GM12878 (cell line): ENCODE measurements around the gene SCMH1. TPM values are rescaled to one million over a fixed set of nuclear protein-coding genes. Genes with fewer than 3 reads are reported as not detected.

Experiments
- CREB1 ChIP-seq: IDR thresholded peaks from 2 replicates; pipeline ENCODE4 v1.6.1; 2012; ENCODE audit warnings: low read depth, mild to moderate bottlenecking, inconsistent platforms
- GABPA ChIP-seq: IDR thresholded peaks from 2 replicates; pipeline ENCODE4 v1.6.1; 2014; ENCODE audit warnings: antibody characterized with exemption, low read depth, mild to moderate bottlenecking, inconsistent platforms
- polyA plus RNA-seq, 11 experiments: library from polyadenylated mRNA; depleted of rRNA in 4 of 11; unstranded in 6 of 11; stranded (reverse) in 5 of 11; fragments of >200 nt; fragmentation: Nextera tagmentation in 4 of 11; fragmentation: Illumina TruSeq in 1 of 11; extraction: Ambion mirVana in 4 of 11; extraction: Trizol in 1 of 11; gene quantifications; 1 replicate in 1 of 11; 2 replicates in 10 of 11; pipeline versions ENCODE4 v1.2.1 to v1.2.3, GENCODE V29; 2011 to 2016; ENCODE audit warnings: inconsistent platforms in 2 of 11, missing spikeins in 2 of 11, low read depth in 1 of 11
- total RNA-seq, 4 experiments: library from RNA; depleted of rRNA in 3 of 4; stranded (reverse); fragments of >200 nt in 3 of 4; fragmentation: Illumina TruSeq in 1 of 4; extraction: Trizol in 1 of 4; gene quantifications; 2 replicates each; pipeline versions ENCODE4 v1.2.1 to v1.2.3, GENCODE V29; 2013 to 2021
- TF ChIP-seq, protein P1 (sequence below): fragments of 450-650 bp; IDR thresholded peaks from 2 replicates; pipeline ENCODE4 v1.6.1; 2016; ENCODE audit warnings: mild to moderate bottlenecking, moderate library complexity, borderline replicate concordance
- TF ChIP-seq, protein P2 (sequence below): IDR thresholded peaks from 2 replicates; pipeline ENCODE4 v1.6.1; 2012; ENCODE audit warnings: improper control_type of control experiment, low read depth, low read length; ENCODE audit not compliant: insufficient replicate concordance

The SCMH1 gene
- total and polyA plus RNA-seq, 10 of the 15 experiments (the other 5 are each of a cell fraction or from before 2014, with no cell fraction given): 7.5 to 44.1 (median 27.8) TPM

DNA sequence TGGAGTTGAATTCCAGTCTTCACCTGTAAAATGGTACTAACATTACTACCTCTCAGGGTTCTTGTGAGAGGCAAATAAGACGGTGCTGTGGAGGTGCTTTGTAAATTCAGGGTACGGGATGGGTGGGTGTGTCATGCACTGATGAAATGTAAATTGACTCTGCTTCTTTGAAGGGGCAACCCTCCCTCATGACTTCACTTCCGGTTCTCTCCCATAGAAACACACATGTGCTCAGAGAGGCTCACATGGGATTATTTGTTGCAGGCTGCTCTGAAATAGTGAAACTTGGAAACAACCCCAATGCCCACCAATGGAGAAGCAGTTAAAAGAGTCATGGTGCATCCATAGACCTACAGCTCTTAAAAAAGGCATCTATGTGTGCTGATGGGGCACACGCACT is 44.9 kb upstream of the SCMH1 start (continued):
- no peak for TF ChIP-seq GABPA
- TF ChIP-seq CREB1: no peak
- TF ChIP-seq, protein P1, sequence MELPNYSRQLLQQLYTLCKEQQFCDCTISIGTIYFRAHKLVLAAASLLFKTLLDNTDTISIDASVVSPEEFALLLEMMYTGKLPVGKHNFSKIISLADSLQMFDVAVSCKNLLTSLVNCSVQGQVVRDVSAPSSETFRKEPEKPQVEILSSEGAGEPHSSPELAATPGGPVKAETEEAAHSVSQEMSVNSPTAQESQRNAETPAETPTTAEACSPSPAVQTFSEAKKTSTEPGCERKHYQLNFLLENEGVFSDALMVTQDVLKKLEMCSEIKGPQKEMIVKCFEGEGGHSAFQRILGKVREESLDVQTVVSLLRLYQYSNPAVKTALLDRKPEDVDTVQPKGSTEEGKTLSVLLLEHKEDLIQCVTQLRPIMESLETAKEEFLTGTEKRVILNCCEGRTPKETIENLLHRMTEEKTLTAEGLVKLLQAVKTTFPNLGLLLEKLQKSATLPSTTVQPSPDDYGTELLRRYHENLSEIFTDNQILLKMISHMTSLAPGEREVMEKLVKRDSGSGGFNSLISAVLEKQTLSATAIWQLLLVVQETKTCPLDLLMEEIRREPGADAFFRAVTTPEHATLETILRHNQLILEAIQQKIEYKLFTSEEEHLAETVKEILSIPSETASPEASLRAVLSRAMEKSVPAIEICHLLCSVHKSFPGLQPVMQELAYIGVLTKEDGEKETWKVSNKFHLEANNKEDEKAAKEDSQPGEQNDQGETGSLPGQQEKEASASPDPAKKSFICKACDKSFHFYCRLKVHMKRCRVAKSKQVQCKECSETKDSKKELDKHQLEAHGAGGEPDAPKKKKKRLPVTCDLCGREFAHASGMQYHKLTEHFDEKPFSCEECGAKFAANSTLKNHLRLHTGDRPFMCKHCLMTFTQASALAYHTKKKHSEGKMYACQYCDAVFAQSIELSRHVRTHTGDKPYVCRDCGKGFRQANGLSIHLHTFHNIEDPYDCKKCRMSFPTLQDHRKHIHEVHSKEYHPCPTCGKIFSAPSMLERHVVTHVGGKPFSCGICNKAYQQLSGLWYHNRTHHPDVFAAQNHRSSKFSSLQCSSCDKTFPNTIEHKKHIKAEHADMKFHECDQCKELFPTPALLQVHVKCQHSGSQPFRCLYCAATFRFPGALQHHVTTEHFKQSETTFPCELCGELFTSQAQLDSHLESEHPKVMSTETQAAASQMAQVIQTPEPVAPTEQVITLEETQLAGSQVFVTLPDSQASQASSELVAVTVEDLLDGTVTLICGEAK: no peak
- TF ChIP-seq, protein P2, sequence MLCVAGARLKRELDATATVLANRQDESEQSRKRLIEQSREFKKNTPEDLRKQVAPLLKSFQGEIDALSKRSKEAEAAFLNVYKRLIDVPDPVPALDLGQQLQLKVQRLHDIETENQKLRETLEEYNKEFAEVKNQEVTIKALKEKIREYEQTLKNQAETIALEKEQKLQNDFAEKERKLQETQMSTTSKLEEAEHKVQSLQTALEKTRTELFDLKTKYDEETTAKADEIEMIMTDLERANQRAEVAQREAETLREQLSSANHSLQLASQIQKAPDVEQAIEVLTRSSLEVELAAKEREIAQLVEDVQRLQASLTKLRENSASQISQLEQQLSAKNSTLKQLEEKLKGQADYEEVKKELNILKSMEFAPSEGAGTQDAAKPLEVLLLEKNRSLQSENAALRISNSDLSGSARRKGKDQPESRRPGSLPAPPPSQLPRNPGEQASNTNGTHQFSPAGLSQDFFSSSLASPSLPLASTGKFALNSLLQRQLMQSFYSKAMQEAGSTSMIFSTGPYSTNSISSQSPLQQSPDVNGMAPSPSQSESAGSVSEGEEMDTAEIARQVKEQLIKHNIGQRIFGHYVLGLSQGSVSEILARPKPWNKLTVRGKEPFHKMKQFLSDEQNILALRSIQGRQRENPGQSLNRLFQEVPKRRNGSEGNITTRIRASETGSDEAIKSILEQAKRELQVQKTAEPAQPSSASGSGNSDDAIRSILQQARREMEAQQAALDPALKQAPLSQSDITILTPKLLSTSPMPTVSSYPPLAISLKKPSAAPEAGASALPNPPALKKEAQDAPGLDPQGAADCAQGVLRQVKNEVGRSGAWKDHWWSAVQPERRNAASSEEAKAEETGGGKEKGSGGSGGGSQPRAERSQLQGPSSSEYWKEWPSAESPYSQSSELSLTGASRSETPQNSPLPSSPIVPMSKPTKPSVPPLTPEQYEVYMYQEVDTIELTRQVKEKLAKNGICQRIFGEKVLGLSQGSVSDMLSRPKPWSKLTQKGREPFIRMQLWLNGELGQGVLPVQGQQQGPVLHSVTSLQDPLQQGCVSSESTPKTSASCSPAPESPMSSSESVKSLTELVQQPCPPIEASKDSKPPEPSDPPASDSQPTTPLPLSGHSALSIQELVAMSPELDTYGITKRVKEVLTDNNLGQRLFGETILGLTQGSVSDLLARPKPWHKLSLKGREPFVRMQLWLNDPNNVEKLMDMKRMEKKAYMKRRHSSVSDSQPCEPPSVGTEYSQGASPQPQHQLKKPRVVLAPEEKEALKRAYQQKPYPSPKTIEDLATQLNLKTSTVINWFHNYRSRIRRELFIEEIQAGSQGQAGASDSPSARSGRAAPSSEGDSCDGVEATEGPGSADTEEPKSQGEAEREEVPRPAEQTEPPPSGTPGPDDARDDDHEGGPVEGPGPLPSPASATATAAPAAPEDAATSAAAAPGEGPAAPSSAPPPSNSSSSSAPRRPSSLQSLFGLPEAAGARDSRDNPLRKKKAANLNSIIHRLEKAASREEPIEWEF: no peak
